ENCODE results near the gene MYO9B. TPM values are rescaled to one million over a fixed set of nuclear protein-coding genes. Genes with fewer than 3 reads are reported as not detected.
A peak's percentile ranks its signal among the peaks of the same experiment; 100 is the strongest.

MYO9B gene
- total RNA-seq, 1 donor from 2014 or later = 205 TPM

- DNase-seq (peak; percentile 68), ATAC-seq (peak; percentile 12 to 59)
- Histone ChIP-seq H3K9me3 (no peaks in the 10 kb centered on the region), H3K27me3 (ENCODE audit: low read depth) (no peaks in the 10 kb centered on the region), H3K4me3 (no peak overlapping the region), H3K4me1 (no peaks in the 10 kb centered on the region), H3K27ac (no peak overlapping the region), H3K36me3 (no peaks in the 10 kb centered on the region)
- intact Hi-C loops (cut with DNase I) = no loop called here
- TF ChIP-seq CTCF (IDR thresholded peaks at IDR 0.05) = no peak
Observed at GRCh38 chr19:17035842-17036424, 39.6 kb upstream of the MYO9B start.

- intact Hi-C loops (cut with DNase I) = no loop called here
Observed at GRCh38 chr19:17036640-17037039, 38.9 kb upstream of the MYO9B start.

GRCh38 chr19:17037184-17037583 is 38.4 kb upstream of the MYO9B start:
- Histone ChIP-seq H3K4me1 (peaks cover 6% of the 10 kb centered on the region), H3K27ac (no peak overlapping the region), H3K9me3 (no peaks in the 10 kb centered on the region), H3K4me3 (no peak overlapping the region), H3K36me3 (no peaks in the 10 kb centered on the region), H3K27me3 (ENCODE audit: low read depth) (no peaks in the 10 kb centered on the region)
- DNase-seq (no peak), ATAC-seq (no peak)
- TF ChIP-seq CTCF (IDR thresholded peaks at IDR 0.05) = no peak
- intact Hi-C loops (cut with DNase I) = no loop called here

More at GRCh38 chr19:17036640-17037039, 38.9 kb upstream of the MYO9B start:
- Histone ChIP-seq H3K4me3 (no peak overlapping the region), H3K27me3 (ENCODE audit: low read depth) (no peaks in the 10 kb centered on the region), H3K9me3 (no peaks in the 10 kb centered on the region), H3K4me1 (peaks cover under 1% of the 10 kb centered on the region), H3K36me3 (no peaks in the 10 kb centered on the region), H3K27ac (no peak overlapping the region)
- ATAC-seq = peak in 1 of 2 donors; percentile 19
- TF ChIP-seq CTCF (IDR thresholded peaks at IDR 0.05) = no peak
- DNase-seq = no peak

GRCh38 chr19:17037966-17038500 is 37.5 kb upstream of the MYO9B start:
- H3K4me1 ChIP-seq = peaks cover 10% of the 10 kb centered on the region
- intact Hi-C loops (cut with DNase I) = no loop called here
- no peaks in the 10 kb centered on the region for H3K9me3 ChIP-seq
- DNase-seq (no peak), ATAC-seq (no peak)
- H3K36me3 ChIP-seq = no peaks in the 10 kb centered on the region
- no peak overlapping the region for H3K27ac ChIP-seq
- no peaks in the 10 kb centered on the region for H3K27me3 ChIP-seq (ENCODE audit: low read depth)
- no peak for TF ChIP-seq CTCF (IDR thresholded peaks at IDR 0.05)
- no peak overlapping the region for H3K4me3 ChIP-seq

GRCh38 chr19:17041976-17042375 is 33.6 kb upstream of the MYO9B start:
- Histone ChIP-seq H3K27ac (no peak overlapping the region), H3K4me3 (no peak overlapping the region), H3K4me1 (peaks cover 10% of the 10 kb centered on the region), H3K36me3 (no peaks in the 10 kb centered on the region), H3K9me3 (no peaks in the 10 kb centered on the region), H3K27me3 (ENCODE audit: low read depth) (no peaks in the 10 kb centered on the region)
- peak; percentile 51 to 71 for ATAC-seq
- no peak for DNase-seq
- intact Hi-C loops (cut with DNase I) = no loop called here
- TF ChIP-seq CTCF (IDR thresholded peaks at IDR 0.05) = no peak

All from lower lobe of right lung (tissue), 2 donors.